Measurements from ENCODE around the gene SMG1.

Gene SMG1

DNA sequence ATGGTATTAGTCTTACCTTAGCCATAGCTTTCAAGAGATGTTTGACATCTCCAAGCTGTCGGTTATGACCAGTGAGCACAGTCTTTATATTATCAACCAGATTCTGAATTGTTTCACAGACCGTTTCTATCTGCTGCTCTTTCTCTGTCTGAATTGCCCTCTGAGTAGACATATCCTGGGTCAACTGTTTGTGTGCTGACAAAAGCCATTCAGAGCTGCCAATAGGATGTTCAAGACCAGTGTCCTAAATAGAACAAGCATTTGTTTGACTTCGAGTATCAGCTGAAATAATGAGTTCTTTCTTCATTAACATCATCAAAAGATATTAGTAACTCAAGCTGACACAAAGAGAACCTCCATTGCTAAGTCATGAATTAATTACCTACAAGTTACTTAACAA is 109.9 kb downstream of the SMG1 start:
- TF ChIP-seq, protein P1, sequence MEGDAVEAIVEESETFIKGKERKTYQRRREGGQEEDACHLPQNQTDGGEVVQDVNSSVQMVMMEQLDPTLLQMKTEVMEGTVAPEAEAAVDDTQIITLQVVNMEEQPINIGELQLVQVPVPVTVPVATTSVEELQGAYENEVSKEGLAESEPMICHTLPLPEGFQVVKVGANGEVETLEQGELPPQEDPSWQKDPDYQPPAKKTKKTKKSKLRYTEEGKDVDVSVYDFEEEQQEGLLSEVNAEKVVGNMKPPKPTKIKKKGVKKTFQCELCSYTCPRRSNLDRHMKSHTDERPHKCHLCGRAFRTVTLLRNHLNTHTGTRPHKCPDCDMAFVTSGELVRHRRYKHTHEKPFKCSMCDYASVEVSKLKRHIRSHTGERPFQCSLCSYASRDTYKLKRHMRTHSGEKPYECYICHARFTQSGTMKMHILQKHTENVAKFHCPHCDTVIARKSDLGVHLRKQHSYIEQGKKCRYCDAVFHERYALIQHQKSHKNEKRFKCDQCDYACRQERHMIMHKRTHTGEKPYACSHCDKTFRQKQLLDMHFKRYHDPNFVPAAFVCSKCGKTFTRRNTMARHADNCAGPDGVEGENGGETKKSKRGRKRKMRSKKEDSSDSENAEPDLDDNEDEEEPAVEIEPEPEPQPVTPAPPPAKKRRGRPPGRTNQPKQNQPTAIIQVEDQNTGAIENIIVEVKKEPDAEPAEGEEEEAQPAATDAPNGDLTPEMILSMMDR (IDR thresholded peaks at IDR 0.05), result no peak
- no peak for TF ChIP-seq ZFX (IDR thresholded peaks at IDR 0.05; ENCODE audit: borderline replicate concordance)
- no peak overlapping the region for H3K27ac ChIP-seq

DNA sequence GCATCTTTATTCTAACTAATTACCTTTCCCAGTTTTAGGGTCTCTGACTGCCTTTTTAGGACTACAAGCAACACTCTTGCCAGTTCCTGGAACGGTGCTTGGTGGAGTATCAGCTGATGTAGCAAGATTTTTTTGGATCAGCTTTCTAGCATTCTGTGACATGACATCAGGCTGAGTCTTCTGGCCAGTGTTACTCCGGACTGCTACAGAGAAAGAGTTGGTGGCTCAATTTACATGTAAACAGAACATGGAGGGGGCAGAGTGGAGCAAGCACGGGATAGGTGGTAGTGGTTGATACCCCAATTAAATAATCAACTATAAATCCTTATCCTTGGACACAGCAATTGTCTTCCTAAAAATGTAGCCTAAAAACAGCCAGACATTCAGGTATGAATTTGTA is 114.3 kb downstream of the SMG1 start:
- TF ChIP-seq ZFX (IDR thresholded peaks at IDR 0.05; ENCODE audit: borderline replicate concordance), result no peak
- TF ChIP-seq, protein P1 (IDR thresholded peaks at IDR 0.05), result no peak

DNA sequence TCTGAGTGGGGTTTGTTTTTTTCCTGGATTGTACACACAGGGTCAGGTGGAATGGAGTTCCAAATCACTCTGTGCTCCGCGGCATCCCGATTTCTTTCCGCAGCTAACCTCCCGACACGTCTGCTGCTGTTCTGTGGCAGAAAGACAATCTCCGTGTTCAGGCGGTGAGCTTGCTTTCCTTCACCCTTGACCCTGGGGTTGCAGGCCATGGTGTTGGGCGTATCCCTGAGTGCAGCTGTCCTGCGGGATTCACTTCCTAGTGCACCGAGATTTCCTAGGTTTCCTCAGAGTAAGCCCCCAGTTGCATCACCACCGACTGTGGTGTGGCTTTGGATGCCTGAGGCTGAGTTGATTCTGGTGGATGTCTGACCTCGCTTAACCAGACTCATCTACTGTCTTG is 117.0 kb downstream of the SMG1 start:
- no peak overlapping the region for H3K27ac ChIP-seq
- TF ChIP-seq, protein P1 (IDR thresholded peaks at IDR 0.05), result no peak
- no peak for TF ChIP-seq ZFX (IDR thresholded peaks at IDR 0.05; ENCODE audit: borderline replicate concordance)

More for the DNA sequence above, 114.3 kb downstream of the SMG1 start:
- no peak overlapping the region for H3K27ac ChIP-seq

DNA sequence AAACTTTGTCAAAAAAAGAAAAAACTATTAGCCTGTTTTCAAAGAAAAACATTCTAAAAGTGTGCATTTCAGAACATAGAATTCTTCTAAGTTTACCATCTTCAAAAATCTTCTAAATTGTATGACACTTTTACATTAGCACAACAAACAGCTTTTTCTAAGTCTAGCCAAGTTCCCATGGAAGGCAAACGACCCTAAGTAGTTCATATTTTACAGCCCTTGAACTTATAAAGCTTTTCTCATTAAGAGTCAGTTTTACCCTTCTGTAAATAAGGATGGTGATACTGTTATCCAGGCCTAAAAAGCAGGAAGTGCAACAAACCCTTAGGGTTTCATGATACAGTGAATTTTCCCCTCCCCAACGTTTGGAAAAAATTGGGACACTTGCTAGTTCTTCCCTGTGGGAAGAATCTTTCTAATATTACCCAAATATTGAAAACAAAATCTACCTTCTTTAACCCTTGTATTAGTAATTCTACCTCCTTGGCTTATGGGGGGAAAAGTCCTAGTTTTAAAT is 120.9 kb downstream of the SMG1 start:
- H3K27ac ChIP-seq, result no peak overlapping the region
- no peak for TF ChIP-seq ZFX (IDR thresholded peaks at IDR 0.05; ENCODE audit: borderline replicate concordance)
- TF ChIP-seq, protein P1 (IDR thresholded peaks at IDR 0.05), result no peak

DNA sequence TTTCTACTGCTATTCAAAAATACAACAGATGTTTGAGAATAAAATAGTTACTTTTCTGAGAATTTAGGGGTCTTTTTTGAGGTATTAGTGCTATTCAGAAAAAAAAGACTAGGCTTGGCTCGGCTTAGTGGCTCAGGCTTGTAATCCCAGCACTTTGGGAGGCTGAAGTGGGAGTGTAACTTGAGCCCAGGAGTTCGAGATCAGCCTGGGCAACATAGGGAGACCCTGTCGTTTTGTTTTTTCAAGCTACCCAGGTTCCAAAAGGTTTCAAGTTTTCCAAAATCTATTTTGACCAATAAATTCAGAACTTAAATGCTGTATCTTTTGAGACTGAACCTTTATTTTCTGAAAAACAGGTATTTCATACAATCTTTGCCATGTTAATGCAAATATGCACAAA is 121.7 kb downstream of the SMG1 start:
- TF ChIP-seq, protein P1 (IDR thresholded peaks at IDR 0.05), result no peak
- TF ChIP-seq ZFX (IDR thresholded peaks at IDR 0.05; ENCODE audit: borderline replicate concordance), result no peak
- H3K27ac ChIP-seq, result no peak overlapping the region; the same call in 1 of the 2 replicates

DNA sequence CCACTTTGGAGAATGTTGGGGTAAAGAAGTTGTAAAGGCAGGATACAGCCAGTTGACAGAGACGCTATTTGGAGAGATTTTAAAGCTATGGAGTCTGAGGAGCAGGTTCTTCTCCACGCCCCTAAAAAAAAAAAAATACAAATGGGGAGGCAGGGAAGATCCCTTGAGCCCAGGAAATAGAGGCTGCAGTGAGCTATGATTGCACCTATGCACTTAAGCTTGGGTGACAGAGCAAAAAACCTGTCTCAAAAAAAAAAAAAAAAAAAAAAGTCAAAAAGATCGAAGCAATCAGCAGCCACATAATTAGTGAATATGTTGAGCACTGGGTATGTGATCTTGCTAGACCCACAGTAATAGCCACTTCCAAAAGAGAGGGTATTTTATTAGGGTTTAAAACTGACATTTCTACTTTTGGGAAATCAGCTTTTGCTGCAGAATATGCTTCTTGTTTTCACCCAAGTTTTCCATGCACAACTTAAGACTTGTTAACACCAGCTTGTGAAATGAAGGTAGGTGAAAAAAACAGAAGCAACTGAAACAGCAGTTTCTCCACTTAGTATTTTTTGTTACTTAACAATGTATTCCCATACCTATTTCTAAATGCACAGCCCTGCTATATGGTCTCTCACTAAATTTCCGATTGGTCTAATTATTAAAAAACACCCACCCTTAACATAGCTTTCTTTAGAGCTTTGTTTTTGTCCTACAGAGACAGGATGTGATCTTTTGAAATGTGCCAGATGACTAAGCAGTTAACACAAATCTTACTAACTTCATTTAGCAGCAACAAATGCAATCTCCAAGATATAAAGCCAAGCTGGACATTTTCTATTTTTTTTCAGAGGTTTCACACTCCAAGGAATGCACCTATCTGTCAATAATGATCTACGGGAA is 122.4 kb downstream of the SMG1 start:
- TF ChIP-seq, protein P1 (IDR thresholded peaks at IDR 0.05), result no peak
- H3K27ac ChIP-seq, result peak overlapping the region; percentile 93

DNA sequence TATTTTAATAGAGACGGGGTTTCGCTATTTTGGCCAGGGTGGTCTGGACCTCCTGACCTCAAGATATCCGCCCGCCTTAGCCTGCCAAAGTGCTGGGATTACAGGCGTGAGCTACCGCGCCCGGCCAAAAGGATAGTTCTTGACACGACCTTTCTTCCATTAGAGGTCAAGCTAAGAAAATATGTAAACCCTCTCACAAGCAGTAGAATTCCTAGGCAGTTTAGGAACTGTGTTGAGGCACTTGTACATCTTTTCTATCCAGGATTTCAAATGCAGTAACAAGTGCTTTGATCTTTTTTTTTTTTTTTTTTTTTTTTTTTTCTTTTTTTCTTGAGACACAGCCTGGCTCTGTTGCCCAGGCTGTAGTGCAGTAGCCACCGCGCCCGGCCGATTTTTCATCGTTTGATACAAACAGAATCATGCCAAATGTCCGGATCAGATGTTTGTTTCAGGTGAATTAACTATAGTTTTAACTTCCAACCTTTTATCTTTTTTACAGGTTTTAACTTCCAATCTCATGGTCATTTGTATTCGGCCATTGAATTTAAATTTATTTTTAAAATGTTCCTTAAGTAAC is 123.4 kb downstream of the SMG1 start:
- TF ChIP-seq, protein P1 (IDR thresholded peaks at IDR 0.05), result no peak
- no peak for TF ChIP-seq ZFX (IDR thresholded peaks at IDR 0.05; ENCODE audit: borderline replicate concordance)
- peak overlapping the region; percentile 93 for H3K27ac ChIP-seq

Data from 22Rv1 (cell line).